Astrocyte of the cerebellum (primary cell): Measurements from ENCODE around the gene ESX1.
A peak's percentile ranks its signal among the peaks of the same experiment; 100 is the strongest.
"Not testable (repeated sequence)": the region's sequence is repeated elsewhere in the genome, so short reads cannot be mapped to it uniquely, and the experiment has no call there.

Source experiments
- DNase-seq: peaks from one replicate; pipeline ENCODE4 v3.0.0-alpha.2; 2011; ENCODE audit warnings: low read depth
- H3K4me3 ChIP-seq: 2 replicates; pipeline ENCODE4 v1.5.1; 2011; ENCODE audit warnings: mild to moderate bottlenecking, low read depth, low read length, moderate library complexity
- in situ Hi-C: cut with HindIII; loops from 2 replicates; pipeline ENCODE4 v1.10.0; 2017; ENCODE audit warnings: low sequenced_read_pairs
- TF ChIP-seq, protein P1 (sequence below): IDR thresholded peaks from 2 replicates; pipeline ENCODE4 v1.5.1; 2012; ENCODE audit warnings: low read length, low read depth, moderate library complexity, mild to moderate bottlenecking; ENCODE audit errors: missing control alignments

The ESX1 gene

GRCh38 chrX:104253567-104254441 is 929 bp downstream of the ESX1 start:
- DNase-seq, result no peak
- TF ChIP-seq, protein P1, sequence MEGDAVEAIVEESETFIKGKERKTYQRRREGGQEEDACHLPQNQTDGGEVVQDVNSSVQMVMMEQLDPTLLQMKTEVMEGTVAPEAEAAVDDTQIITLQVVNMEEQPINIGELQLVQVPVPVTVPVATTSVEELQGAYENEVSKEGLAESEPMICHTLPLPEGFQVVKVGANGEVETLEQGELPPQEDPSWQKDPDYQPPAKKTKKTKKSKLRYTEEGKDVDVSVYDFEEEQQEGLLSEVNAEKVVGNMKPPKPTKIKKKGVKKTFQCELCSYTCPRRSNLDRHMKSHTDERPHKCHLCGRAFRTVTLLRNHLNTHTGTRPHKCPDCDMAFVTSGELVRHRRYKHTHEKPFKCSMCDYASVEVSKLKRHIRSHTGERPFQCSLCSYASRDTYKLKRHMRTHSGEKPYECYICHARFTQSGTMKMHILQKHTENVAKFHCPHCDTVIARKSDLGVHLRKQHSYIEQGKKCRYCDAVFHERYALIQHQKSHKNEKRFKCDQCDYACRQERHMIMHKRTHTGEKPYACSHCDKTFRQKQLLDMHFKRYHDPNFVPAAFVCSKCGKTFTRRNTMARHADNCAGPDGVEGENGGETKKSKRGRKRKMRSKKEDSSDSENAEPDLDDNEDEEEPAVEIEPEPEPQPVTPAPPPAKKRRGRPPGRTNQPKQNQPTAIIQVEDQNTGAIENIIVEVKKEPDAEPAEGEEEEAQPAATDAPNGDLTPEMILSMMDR, result no peak
- peak overlapping the region; percentile 24 for H3K4me3 ChIP-seq
- in situ Hi-C loops, result no loop called here

DNA sequence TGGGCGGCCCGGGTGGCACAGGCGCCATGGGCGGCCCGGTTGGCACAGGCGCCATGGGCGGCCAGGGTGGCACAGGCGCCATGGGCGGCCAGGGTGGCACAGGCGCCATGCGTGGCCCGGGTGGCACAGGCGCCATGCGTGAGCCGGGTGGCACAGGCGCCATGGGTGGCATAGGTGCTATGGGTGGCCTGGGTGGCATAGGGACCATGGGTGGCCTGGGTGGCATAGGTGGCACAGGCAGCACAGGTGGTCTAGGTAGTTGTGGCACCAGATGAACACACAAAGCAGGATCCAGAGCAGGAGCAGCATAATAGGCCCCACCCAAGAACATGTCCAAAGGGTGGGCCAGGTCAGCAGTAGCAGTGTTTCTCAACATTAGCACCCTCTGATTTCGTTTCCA is 4.3 kb downstream of the ESX1 start:
- H3K4me3 ChIP-seq, result no peak overlapping the region
- TF ChIP-seq, protein P1, result no peak
- in situ Hi-C loops, result no loop called here
- DNase-seq, result no peak

DNA sequence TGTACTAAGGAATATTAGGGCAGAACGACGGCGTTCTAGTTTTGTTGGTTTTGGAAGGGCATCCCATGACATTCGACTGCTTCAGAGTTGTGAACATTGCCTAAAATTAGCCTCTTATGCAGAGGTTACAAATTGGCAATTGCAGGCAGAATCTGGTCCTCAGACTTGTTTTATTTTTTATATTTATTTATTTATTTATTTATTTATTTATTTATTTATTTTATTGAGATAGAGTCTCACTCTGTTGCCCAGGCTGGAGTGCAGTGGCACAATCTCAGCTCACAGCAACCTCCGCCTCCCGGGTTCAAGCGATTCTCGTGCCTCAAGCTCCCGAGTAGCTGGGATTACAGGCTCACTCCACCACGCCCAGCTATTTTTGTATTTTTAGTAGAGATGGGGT is 24.7 kb downstream of the ESX1 start:
- H3K4me3 ChIP-seq, in situ Hi-C loops, DNase-seq: not testable (repeated sequence)

DNA sequence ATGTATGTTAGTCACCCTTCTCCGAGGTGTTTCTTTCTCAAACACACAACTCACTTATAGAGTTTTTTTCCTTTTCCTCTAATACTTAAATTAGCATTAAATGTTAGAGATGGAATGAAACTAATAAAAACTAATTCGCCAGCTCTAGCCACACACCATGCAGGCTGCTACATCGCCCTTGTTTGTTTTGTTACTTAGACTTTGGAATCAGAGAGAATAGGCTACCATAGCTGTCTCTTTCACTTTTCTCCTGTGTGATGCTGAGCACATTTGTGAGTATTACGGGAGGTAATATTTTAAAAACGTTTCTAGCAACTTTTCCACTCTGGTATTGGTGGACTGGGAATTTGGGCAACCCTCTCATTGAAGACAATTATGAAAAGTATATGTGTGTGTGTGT is 43.5 kb downstream of the ESX1 start:
- DNase-seq, result no peak
- in situ Hi-C loops, result no loop called here

GRCh38 chrX:104205548-104205947 is 49.2 kb downstream of the ESX1 start:
- in situ Hi-C loops, result no loop called here
- no peak overlapping the region for H3K4me3 ChIP-seq
- DNase-seq, result no peak
- TF ChIP-seq, protein P1, result no peak

More for the DNA sequence above, 43.5 kb downstream of the ESX1 start:
- TF ChIP-seq, protein P1, result no peak
- H3K4me3 ChIP-seq, result no peak overlapping the region
